ENCODE data around the gene DNAH11. TPM values are rescaled to one million over a fixed set of nuclear protein-coding genes. Genes with fewer than 3 reads are reported as not detected.
A peak's percentile ranks its signal among the peaks of the same experiment; 100 is the strongest.
"Not testable (repeated sequence)": the region's sequence is repeated elsewhere in the genome, so short reads cannot be mapped to it uniquely, and the experiment has no call there.

DNAH11 gene
- polyA plus RNA-seq, 1 experiment: 0.59 TPM

- Histone ChIP-seq H3K4me3 (ENCODE audit: low read depth, low read length) (no peak overlapping the region), H3K27me3 (ENCODE audit: control insufficient read depth, insufficient read depth, low read length) (no peaks in the 10 kb centered on the region)
- POLR2A ChIA-PET: no interaction called here
Measured at GRCh38 chr7:21829731-21830130, 286.9 kb downstream of the DNAH11 start.

GRCh38 chr7:21844742-21845141 is 301.9 kb downstream of the DNAH11 start:
- POLR2A ChIA-PET: no interaction called here
- Histone ChIP-seq H3K27me3 (ENCODE audit: control insufficient read depth, insufficient read depth, low read length) (no peaks in the 10 kb centered on the region), H3K36me3 (ENCODE audit: control insufficient read depth, insufficient read depth, low read length) (no peaks in the 10 kb centered on the region), H3K4me3 (ENCODE audit: low read depth, low read length) (no peak overlapping the region)
- TF ChIP-seq CTCF (IDR thresholded peaks at IDR 0.05; ENCODE audit: insufficient read depth, low read depth, low read length): no peak
- CTCF ChIA-PET: no interaction called here
- DNase-seq (ENCODE audit: low read depth): no peak

More at GRCh38 chr7:21829731-21830130, 286.9 kb downstream of the DNAH11 start:
- H3K36me3 ChIP-seq (ENCODE audit: control insufficient read depth, insufficient read depth, low read length): no peaks in the 10 kb centered on the region
- no peak for DNase-seq (ENCODE audit: low read depth)
- TF ChIP-seq CTCF (IDR thresholded peaks at IDR 0.05; ENCODE audit: insufficient read depth, low read depth, low read length): no peak
- CTCF ChIA-PET: no interaction called here

- ChIA-PET CTCF (interaction anchor here (0.6 to 1.5 kb wide), 2 partner anchors 84 to 244 kb away, joined by 3 to 4 read pairs; no protein-coding TSS in a partner anchor), POLR2A (no interaction called here)
Measured at GRCh38 chr7:21850531-21851285, 307.9 kb downstream of the DNAH11 start.

GRCh38 chr7:21851559-21851967 is 308.7 kb downstream of the DNAH11 start:
- POLR2A ChIA-PET: no interaction called here
- H3K27me3 ChIP-seq (ENCODE audit: control insufficient read depth, insufficient read depth, low read length): no peaks in the 10 kb centered on the region
- H3K4me3 ChIP-seq (ENCODE audit: low read depth, low read length): no peak overlapping the region
- no peak for TF ChIP-seq CTCF (IDR thresholded peaks at IDR 0.05; ENCODE audit: insufficient read depth, low read depth, low read length)
- no peak for DNase-seq (ENCODE audit: low read depth)
- CTCF ChIA-PET: interaction anchor here (1.5 to 1.6 kb wide), 2 partner anchors 12 to 84 kb away, joined by 3 to 4 read pairs; no protein-coding TSS in a partner anchor
- no peaks in the 10 kb centered on the region for H3K36me3 ChIP-seq (ENCODE audit: control insufficient read depth, insufficient read depth, low read length)

More at GRCh38 chr7:21850531-21851285, 307.9 kb downstream of the DNAH11 start:
- Histone ChIP-seq H3K36me3 (ENCODE audit: control insufficient read depth, insufficient read depth, low read length) (no peaks in the 10 kb centered on the region), H3K27me3 (ENCODE audit: control insufficient read depth, insufficient read depth, low read length) (no peaks in the 10 kb centered on the region), H3K4me3 (ENCODE audit: low read depth, low read length) (no peak overlapping the region)
- TF ChIP-seq CTCF (IDR thresholded peaks at IDR 0.05; ENCODE audit: insufficient read depth, low read depth, low read length): no peak
- DNase-seq (ENCODE audit: low read depth): peak; percentile 20

- POLR2A ChIA-PET; H3K4me3 ChIP-seq (ENCODE audit: low read depth, low read length); H3K36me3 ChIP-seq (ENCODE audit: control insufficient read depth, insufficient read depth, low read length); CTCF ChIA-PET; H3K27me3 ChIP-seq (ENCODE audit: control insufficient read depth, insufficient read depth, low read length); DNase-seq (ENCODE audit: low read depth): not testable (repeated sequence)
Measured at GRCh38 chr7:21865631-21866204, 322.9 kb downstream of the DNAH11 start.
